Adrenal gland (tissue), 5 donors: Measurements from ENCODE around the gene HSPA12A.

Experiments
- POLR2A ChIP-seq, 2 donors: fragments of 450-650 bp; IDR thresholded peaks; one replicate each; pipeline ENCODE4 v1.6.1; 2017; ENCODE audit warnings: antibody characterized with exemption in 2 of 2, mild to moderate bottlenecking in 2 of 2, moderate library complexity in 1 of 2
- TF ChIP-seq, protein P1 (sequence below), 6 experiments: fragments of 450-650 bp in 4 of 6; fragments of 200-600 bp in 2 of 6; sonication (generic) in 1 of 6; IDR thresholded peaks; 1 replicate in 5 of 6; 2 replicates in 1 of 6; pipeline versions ENCODE4 v1.5.1 to v1.8.0; 2016 to 2021; ENCODE audit warnings: antibody characterized with exemption in 6 of 6, mild to moderate bottlenecking in 2 of 6, moderate library complexity in 1 of 6
- donor health status: DM: no; HTN: no; CAD: no.

- TF ChIP-seq, protein P1, sequence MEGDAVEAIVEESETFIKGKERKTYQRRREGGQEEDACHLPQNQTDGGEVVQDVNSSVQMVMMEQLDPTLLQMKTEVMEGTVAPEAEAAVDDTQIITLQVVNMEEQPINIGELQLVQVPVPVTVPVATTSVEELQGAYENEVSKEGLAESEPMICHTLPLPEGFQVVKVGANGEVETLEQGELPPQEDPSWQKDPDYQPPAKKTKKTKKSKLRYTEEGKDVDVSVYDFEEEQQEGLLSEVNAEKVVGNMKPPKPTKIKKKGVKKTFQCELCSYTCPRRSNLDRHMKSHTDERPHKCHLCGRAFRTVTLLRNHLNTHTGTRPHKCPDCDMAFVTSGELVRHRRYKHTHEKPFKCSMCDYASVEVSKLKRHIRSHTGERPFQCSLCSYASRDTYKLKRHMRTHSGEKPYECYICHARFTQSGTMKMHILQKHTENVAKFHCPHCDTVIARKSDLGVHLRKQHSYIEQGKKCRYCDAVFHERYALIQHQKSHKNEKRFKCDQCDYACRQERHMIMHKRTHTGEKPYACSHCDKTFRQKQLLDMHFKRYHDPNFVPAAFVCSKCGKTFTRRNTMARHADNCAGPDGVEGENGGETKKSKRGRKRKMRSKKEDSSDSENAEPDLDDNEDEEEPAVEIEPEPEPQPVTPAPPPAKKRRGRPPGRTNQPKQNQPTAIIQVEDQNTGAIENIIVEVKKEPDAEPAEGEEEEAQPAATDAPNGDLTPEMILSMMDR (IDR thresholded peaks at IDR 0.05) = peak in 5 of 6 experiments; percentile 42 to 67 (median 50)
- TF ChIP-seq POLR2A (IDR thresholded peaks at IDR 0.05) = no peak
Measured at GRCh38 chr10:116627386-116627933, 114.9 kb downstream of the HSPA12A start.
